Sigmoid colon (tissue), 7 donors: Measurements from ENCODE around the gene NPC1. TPM values are rescaled to one million over a fixed set of nuclear protein-coding genes. Genes with fewer than 3 reads are reported as not detected.

Experiments used
- DNase-seq: peaks from one replicate; pipeline ENCODE4 v3.0.0-alpha.2; 2019
- H3K27ac ChIP-seq, 4 donors: fragments of 200-600 bp; sonication (generic); one replicate each; pipeline ENCODE4 v1.5.1; 2016 to 2019; ENCODE audit warnings: mild to moderate bottlenecking in 1 of 4
- H3K27me3 ChIP-seq, 3 donors: fragments of 200-600 bp; sonication (generic); one replicate each; pipeline ENCODE4 v1.5.1; 2019; ENCODE audit warnings: mild to moderate bottlenecking in 1 of 3
- H3K36me3 ChIP-seq, 4 donors: fragments of 200-600 bp; sonication (generic); one replicate each; pipeline ENCODE4 v1.5.1; 2016 to 2019
- H3K4me1 ChIP-seq, 4 donors: fragments of 200-600 bp; sonication (generic); one replicate each; pipeline ENCODE4 v1.5.1; 2017 to 2019
- H3K4me3 ChIP-seq, 4 donors: fragments of 200-600 bp; sonication (generic); one replicate each; pipeline ENCODE4 v1.5.1; 2017 to 2019; ENCODE audit warnings: mild to moderate bottlenecking in 2 of 4, moderate library complexity in 1 of 4
- H3K9me3 ChIP-seq, 4 donors: fragments of 200-600 bp in 3 of 4; sonication (generic) in 3 of 4; one replicate each; pipeline versions ENCODE4 v1.5.1 to v1.6.1; 2013 to 2019
- EP300 ChIP-seq, 4 donors: sonication (generic); formaldehyde crosslinking; IDR thresholded peaks; one replicate each; pipeline ENCODE4 v1.6.1; 2017; ENCODE audit warnings: antibody characterized with exemption in 4 of 4
- POLR2A ChIP-seq, 2 donors: fragments of 450-650 bp; IDR thresholded peaks; one replicate each; pipeline ENCODE4 v1.6.1; 2016; ENCODE audit warnings: antibody characterized with exemption in 2 of 2, mild to moderate bottlenecking in 2 of 2, moderate library complexity in 2 of 2
- POLR2AphosphoS5 ChIP-seq, 4 donors: sonication (generic); formaldehyde crosslinking; IDR thresholded peaks; one replicate each; pipeline ENCODE4 v1.6.1; 2017; ENCODE audit warnings: antibody characterized with exemption in 4 of 4
- WGBS, 2 donors: extraction: QIAGEN DNeasy Blood & Tissue Kit; methylation state at CpG; one replicate each; pipeline ENCODE4 v1.1.7; 2013; 5-methylcytosine and 5-hydroxymethylcytosine counted together
- intact Hi-C: fragments of 100-400 bp; cut with DNase I; formaldehyde crosslinking; loops from one replicate; pipeline ENCODE4 v1.15.1; 2023
- polyA plus RNA-seq, 3 donors: library from polyadenylated mRNA; stranded (reverse); fragments of 200-250 nt; gene quantifications; one replicate each; pipeline ENCODE4 v1.2.3, GENCODE V29; 2013
- total RNA-seq, 4 donors: library from RNA; depleted of rRNA; stranded (reverse); fragments of >200 nt; gene quantifications; one replicate each; pipeline ENCODE4 v1.1.0, GENCODE V29; 2016
- TF ChIP-seq, protein P1 (sequence below), 4 experiments: fragments of 450-650 bp in 3 of 4; fragments of 200-600 bp in 1 of 4; IDR thresholded peaks; one replicate each; pipeline ENCODE4 v1.5.1; 2016 to 2019; ENCODE audit warnings: antibody characterized with exemption in 4 of 4, mild to moderate bottlenecking in 3 of 4, moderate library complexity in 2 of 4
- donor health status: healthy with polysubstance abuse.
- donor health status: Bipolar disorder and iron deficiency.
- donor health status: healthy.

Gene NPC1
- total and polyA plus RNA-seq, 7 donors = 9.0 to 59.2 (median 34.9) TPM

DNA sequence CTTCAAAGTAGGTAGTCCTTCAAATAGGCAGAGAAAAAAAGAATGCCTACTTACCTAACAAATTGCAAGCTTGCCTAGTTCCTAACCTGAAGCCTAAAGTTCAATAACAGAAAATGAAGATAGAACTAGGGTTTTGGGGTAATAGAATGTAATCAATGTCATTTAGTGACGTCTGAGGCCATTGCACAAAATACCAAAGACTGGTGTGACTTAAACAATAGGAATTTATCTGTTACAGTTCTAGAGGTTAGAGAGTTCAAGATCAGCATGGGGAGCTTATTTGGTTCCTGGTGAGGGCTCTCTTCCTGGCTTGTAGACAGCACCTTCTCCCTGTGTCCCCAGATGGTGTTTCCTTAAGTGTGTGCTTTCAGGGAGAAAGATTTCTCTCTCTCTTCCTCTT is 4.7 kb upstream of the NPC1 start:
- 22 to 75% methylated on average over 1 of the region's 1 CpG for WGBS, 2 donors
- intact Hi-C loops = no loop called here
- H3K27me3 ChIP-seq = no peaks in the 10 kb centered on the region
- no peaks in the 10 kb centered on the region for H3K36me3 ChIP-seq
- no peak overlapping the region for H3K27ac ChIP-seq
- no peaks in the 10 kb centered on the region for H3K9me3 ChIP-seq
- DNase-seq = no peak
- H3K4me1 ChIP-seq = peaks cover 0 to 7% (median 3%) of the 10 kb centered on the region in 4 donors
- TF ChIP-seq POLR2AphosphoS5 (IDR thresholded peaks at IDR 0.05) = no peak
- no peak for TF ChIP-seq EP300 (IDR thresholded peaks at IDR 0.05)
- TF ChIP-seq POLR2A (IDR thresholded peaks at IDR 0.05) = no peak
- TF ChIP-seq, protein P1, sequence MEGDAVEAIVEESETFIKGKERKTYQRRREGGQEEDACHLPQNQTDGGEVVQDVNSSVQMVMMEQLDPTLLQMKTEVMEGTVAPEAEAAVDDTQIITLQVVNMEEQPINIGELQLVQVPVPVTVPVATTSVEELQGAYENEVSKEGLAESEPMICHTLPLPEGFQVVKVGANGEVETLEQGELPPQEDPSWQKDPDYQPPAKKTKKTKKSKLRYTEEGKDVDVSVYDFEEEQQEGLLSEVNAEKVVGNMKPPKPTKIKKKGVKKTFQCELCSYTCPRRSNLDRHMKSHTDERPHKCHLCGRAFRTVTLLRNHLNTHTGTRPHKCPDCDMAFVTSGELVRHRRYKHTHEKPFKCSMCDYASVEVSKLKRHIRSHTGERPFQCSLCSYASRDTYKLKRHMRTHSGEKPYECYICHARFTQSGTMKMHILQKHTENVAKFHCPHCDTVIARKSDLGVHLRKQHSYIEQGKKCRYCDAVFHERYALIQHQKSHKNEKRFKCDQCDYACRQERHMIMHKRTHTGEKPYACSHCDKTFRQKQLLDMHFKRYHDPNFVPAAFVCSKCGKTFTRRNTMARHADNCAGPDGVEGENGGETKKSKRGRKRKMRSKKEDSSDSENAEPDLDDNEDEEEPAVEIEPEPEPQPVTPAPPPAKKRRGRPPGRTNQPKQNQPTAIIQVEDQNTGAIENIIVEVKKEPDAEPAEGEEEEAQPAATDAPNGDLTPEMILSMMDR (IDR thresholded peaks at IDR 0.05) = no peak
- H3K4me3 ChIP-seq = no peak overlapping the region

DNA sequence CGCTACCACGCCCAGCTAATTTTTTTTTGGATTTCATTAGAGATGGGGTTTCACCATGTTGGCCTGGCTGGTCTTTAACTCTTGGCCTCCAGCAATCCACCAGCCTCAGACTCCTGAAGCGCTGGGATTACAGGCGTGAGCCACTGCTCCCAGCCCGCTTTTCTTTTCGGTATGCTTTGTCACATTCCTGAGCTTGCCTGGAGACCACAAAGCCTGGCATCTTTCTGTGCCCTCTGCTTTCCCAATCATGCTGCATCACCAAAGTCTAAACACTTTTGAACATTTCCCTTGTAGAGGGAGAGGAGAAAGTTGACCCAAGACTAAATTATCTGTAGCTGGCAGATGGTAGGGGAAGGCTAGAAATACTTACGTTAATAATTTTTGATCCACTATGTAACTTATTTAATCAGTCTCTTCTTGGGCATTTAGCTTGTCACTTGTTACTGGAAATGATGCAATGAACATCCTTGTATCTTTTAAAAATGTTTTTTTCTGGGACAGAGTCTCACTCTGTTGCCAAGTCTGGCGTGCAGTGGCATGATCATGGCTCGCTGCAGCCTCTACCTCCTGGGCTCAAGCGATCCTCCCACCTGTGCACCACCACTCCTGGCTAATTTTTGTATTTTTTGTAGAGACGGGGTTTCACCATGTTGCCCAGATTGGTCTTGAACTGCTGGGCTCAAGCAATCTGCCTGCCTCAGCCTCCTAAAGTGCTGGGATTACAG is 2.7 kb upstream of the NPC1 start:
- intact Hi-C loops = loop anchor here (5.0 kb wide), 3 partner anchors 87 to 152 kb away; partner anchors contain the start of genes RIOK3 and RMC1

DNA sequence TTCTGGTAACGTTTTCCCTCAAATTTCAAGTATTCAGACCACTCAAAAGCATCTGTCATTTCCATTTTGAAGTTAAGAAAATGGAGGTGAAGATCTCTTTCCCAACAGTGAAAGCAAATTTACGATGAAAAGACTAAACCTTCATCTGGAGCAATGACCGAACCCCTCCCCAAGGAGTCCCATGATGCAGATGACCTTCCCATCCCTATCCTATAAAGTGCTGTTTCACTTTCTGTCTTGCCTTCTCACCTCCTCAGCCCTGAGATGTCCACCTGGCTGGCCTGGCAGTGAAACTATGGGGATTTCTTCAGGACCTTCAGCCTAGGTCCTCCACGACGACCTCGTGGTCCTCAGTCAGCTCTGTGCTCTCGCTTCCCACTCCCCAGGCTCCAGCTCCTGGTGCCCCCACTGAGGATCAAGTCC is 925 bp upstream of the NPC1 start:
- Histone ChIP-seq H3K27ac (peak overlapping the region; percentile 98 to 99 (median 99)), H3K9me3 (no peaks in the 10 kb centered on the region), H3K27me3 (no peaks in the 10 kb centered on the region), H3K36me3 (no peaks in the 10 kb centered on the region), H3K4me3 (peak overlapping the region; percentile 78 to 87 (median 82)), H3K4me1 (peaks cover 0 to 33% (median 22%) of the 10 kb centered on the region in 4 donors)
- TF ChIP-seq EP300 (IDR thresholded peaks at IDR 0.05) = no peak
- TF ChIP-seq, protein P1 (IDR thresholded peaks at IDR 0.05) = peak in 1 of 4 experiments; percentile 7
- WGBS, 2 donors = 26 to 42% methylated on average over 7 of the region's 7 CpGs
- no peak for DNase-seq
- intact Hi-C loops = loop anchor here (1.0 to 5.0 kb wide), 4 partner anchors 71 to 150 kb away; partner anchors contain the start of genes RIOK3 and RMC1

More for the DNA sequence above, 2.7 kb upstream of the NPC1 start:
- Histone ChIP-seq H3K27me3 (no peaks in the 10 kb centered on the region), H3K4me3 (no peak overlapping the region), H3K9me3 (no peaks in the 10 kb centered on the region), H3K27ac (no peak overlapping the region), H3K4me1 (peaks cover 0 to 26% (median 21%) of the 10 kb centered on the region in 4 donors), H3K36me3 (no peaks in the 10 kb centered on the region)
- TF ChIP-seq, protein P1 (IDR thresholded peaks at IDR 0.05) = no peak
- TF ChIP-seq POLR2AphosphoS5 (IDR thresholded peaks at IDR 0.05) = no peak
- TF ChIP-seq EP300 (IDR thresholded peaks at IDR 0.05) = no peak
- TF ChIP-seq POLR2A (IDR thresholded peaks at IDR 0.05) = no peak
- WGBS, 2 donors = 91 to 95% methylated on average over 11 of the region's 11 CpGs
- DNase-seq = no peak

DNA sequence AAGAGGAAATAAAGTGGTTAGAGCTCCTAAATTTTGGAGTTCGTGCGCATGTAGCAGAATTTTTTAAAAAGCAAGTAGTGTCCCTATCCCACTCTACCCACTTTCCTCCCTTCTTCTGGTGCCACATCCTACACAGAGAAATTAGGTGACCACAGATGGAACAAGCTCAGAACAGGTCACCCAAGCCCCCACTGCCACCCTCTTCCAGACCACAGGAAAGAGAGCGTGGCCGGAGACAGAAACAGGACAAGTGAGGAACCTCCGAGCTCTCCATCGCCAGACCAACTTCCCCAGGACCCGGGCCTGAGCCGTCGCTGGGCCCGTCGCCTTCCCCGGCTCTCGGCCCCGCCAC is 433 bp downstream of the NPC1 start:
- DNase-seq = no peak
- peak overlapping the region; percentile 78 to 87 (median 82) for H3K4me3 ChIP-seq
- H3K27me3 ChIP-seq = no peaks in the 10 kb centered on the region
- H3K9me3 ChIP-seq = no peaks in the 10 kb centered on the region
- intact Hi-C loops = loop anchor here (5.0 kb wide), 3 partner anchors 84 to 149 kb away; partner anchors contain the start of genes RIOK3 and RMC1
- no peaks in the 10 kb centered on the region for H3K36me3 ChIP-seq
- TF ChIP-seq, protein P1 (IDR thresholded peaks at IDR 0.05) = no peak
- TF ChIP-seq POLR2A (IDR thresholded peaks at IDR 0.05) (no peak), POLR2AphosphoS5 (IDR thresholded peaks at IDR 0.05) (no peak), EP300 (IDR thresholded peaks at IDR 0.05) (no peak)
- WGBS, 2 donors = 1% methylated on average over 14 of the region's 14 CpGs
- H3K4me1 ChIP-seq = peaks cover 0 to 33% (median 22%) of the 10 kb centered on the region in 4 donors
- H3K27ac ChIP-seq = peak overlapping the region; percentile 98 to 99 (median 99)
